Fibroblast of the aortic adventitia (primary cell): ENCODE measurements around the gene FBLN5. TPM values are rescaled to one million over a fixed set of nuclear protein-coding genes. Genes with fewer than 3 reads are reported as not detected.

Source experiments
- DNase-seq: peaks from one replicate; pipeline ENCODE4 v3.0.0-alpha.2; 2010; ENCODE audit warnings: low read depth
- H3K4me3 ChIP-seq: 2 replicates; pipeline ENCODE4 v1.5.1; 2011; ENCODE audit warnings: low read depth, mild to moderate bottlenecking, control low read depth, low read length, moderate library complexity
- CTCF ChIP-seq: IDR thresholded peaks from 2 replicates; pipeline ENCODE4 v1.5.1; 2011; ENCODE audit warnings: mild to moderate bottlenecking, low read length, control low read depth, inconsistent platforms; ENCODE audit not compliant: insufficient read depth
- total RNA-seq: library from RNA; depleted of rRNA; stranded (reverse); fragments of >200 nt; gene quantifications from 2 replicates; pipeline ENCODE4 v1.2.3, GENCODE V29; 2012; ENCODE audit warnings: low replicate concordance

FBLN5 gene
- total RNA-seq, 1 donor, result 137 TPM

- TF ChIP-seq CTCF, result no peak
- H3K4me3 ChIP-seq, result no peak overlapping the region
- DNase-seq, result no peak
These were observed 35.5 kb downstream of the FBLN5 start for GRCh38 chr14:91912035-91912434.

GRCh38 chr14:91911474-91912032, 35.9 kb downstream of the FBLN5 start:
- no peak overlapping the region for H3K4me3 ChIP-seq
- TF ChIP-seq CTCF, result peak; percentile 65
- DNase-seq, result peak; percentile 65

GRCh38 chr14:91910196-91910595, 37.3 kb downstream of the FBLN5 start:
- TF ChIP-seq CTCF, result no peak
- H3K4me3 ChIP-seq, result no peak overlapping the region

GRCh38 chr14:91906374-91906773, 41.1 kb downstream of the FBLN5 start:
- TF ChIP-seq CTCF, result no peak
- H3K4me3 ChIP-seq, result no peak overlapping the region
- DNase-seq, result no peak

More at GRCh38 chr14:91910196-91910595, 37.3 kb downstream of the FBLN5 start:
- DNase-seq, result no peak

- no peak for DNase-seq
- no peak for TF ChIP-seq CTCF
- H3K4me3 ChIP-seq, result no peak overlapping the region
These were observed 42.4 kb downstream of the FBLN5 start for GRCh38 chr14:91904956-91905645.

- DNase-seq, result no peak
- no peak for TF ChIP-seq CTCF
- H3K4me3 ChIP-seq, result no peak overlapping the region
These were observed 43.0 kb downstream of the FBLN5 start for GRCh38 chr14:91904483-91904882.

- DNase-seq, result peak; percentile 71
- no peak for TF ChIP-seq CTCF
- no peak overlapping the region for H3K4me3 ChIP-seq
These were observed 44.4 kb downstream of the FBLN5 start for GRCh38 chr14:91903070-91903469.
